ENCODE results near the gene SHISA8. TPM values are rescaled to one million over a fixed set of nuclear protein-coding genes. Genes with fewer than 3 reads are reported as not detected.
A peak's percentile ranks its signal among the peaks of the same experiment; 100 is the strongest.

Gene SHISA8
- polyA plus RNA-seq, 3 donors = not detected

GRCh38 chr22:41913842-41914534, 886 bp downstream of the SHISA8 start:
- Mint-ChIP-seq H3K4me3 (peak overlapping the region in 1 of 2 donors; percentile 51), H3K9me3 (peaks cover 0 to 28% (median 10%) of the 10 kb centered on the region in 7 donors), H3K36me3 (peaks cover 7 to 8% of the 10 kb centered on the region in 2 donors), H3K4me1 (peaks cover 33% of the 10 kb centered on the region), H3K27me3 (ENCODE audit: low read depth in 3 of 3) (peaks cover 58 to 81% (median 72%) of the 10 kb centered on the region in 3 donors), H3K27ac (no peak overlapping the region)
- Histone ChIP-seq H3K27ac (ENCODE audit: low read depth in 1 of 2, low read length in 2 of 2) (no peak overlapping the region), H3K4me2 (replicated peaks; ENCODE audit: extremely low read depth, low read length, poor library complexity, severe bottlenecking) (peak overlapping the region; percentile 57), H4K20me1 (ENCODE audit: insufficient read depth, low read length) (peaks cover 12% of the 10 kb centered on the region), H3K36me3 (replicated peaks in 1 of 2; ENCODE audit: control insufficient read depth in 1 of 2, insufficient read depth in 2 of 2, low read length in 2 of 2) (no peaks in the 10 kb centered on the region), H3K4me1 (ENCODE audit: control insufficient read depth in 1 of 2, insufficient read depth in 2 of 2, low read length in 2 of 2) (peaks cover 30 to 55% of the 10 kb centered on the region in 2 donors), H2AFZ (ENCODE audit: insufficient read depth, low read depth, low read length, poor library complexity, severe bottlenecking) (no peak overlapping the region), H3K4me3 (replicated peaks in 1 of 3; ENCODE audit: low read depth in 2 of 3, low read length in 3 of 3) (no peak overlapping the region), H3K27me3 (ENCODE audit: control insufficient read depth in 2 of 2, insufficient read depth in 2 of 2, low read length in 2 of 2) (peaks cover 48 to 73% of the 10 kb centered on the region in 2 donors), H3K9ac (ENCODE audit: insufficient read depth, low read length, poor library complexity, severe bottlenecking) (no peak overlapping the region), H3K79me2 (ENCODE audit: insufficient read depth, low read length) (no peaks in the 10 kb centered on the region), H3K9me3 (replicated peaks in 1 of 2; ENCODE audit: control insufficient read depth in 1 of 2, insufficient read depth in 1 of 2, low read length in 2 of 2) (peaks cover 0 to 35% of the 10 kb centered on the region in 2 donors)
- intact Hi-C loops (cut with micrococcal nuclease) = no loop called here
- WGBS (ENCODE audit: insufficient coverage) = 6% methylated on average over 74 of the region's 79 CpGs
- TF ChIP-seq CTCF (IDR thresholded peaks at IDR 0.05) = no peak
- no peak for DNase-seq

GRCh38 chr22:41913040-41913719, 1.7 kb downstream of the SHISA8 start:
- no peak for DNase-seq
- TF ChIP-seq CTCF (IDR thresholded peaks at IDR 0.05) = no peak
- Mint-ChIP-seq H3K27ac (no peak overlapping the region), H3K9me3 (peaks cover 0 to 28% (median 13%) of the 10 kb centered on the region in 7 donors), H3K4me1 (peaks cover 33% of the 10 kb centered on the region), H3K36me3 (peaks cover 7 to 9% of the 10 kb centered on the region in 2 donors), H3K27me3 (ENCODE audit: low read depth in 3 of 3) (peaks cover 62 to 89% (median 75%) of the 10 kb centered on the region in 3 donors), H3K4me3 (peak overlapping the region in 1 of 2 donors; percentile 78)
- peaks cover 28 to 55% of the 10 kb centered on the region in 2 donors for H3K4me1 ChIP-seq (ENCODE audit: control insufficient read depth in 1 of 2, insufficient read depth in 2 of 2, low read length in 2 of 2)
- peaks cover 12% of the 10 kb centered on the region for H4K20me1 ChIP-seq (ENCODE audit: insufficient read depth, low read length)
- intact Hi-C loops (cut with micrococcal nuclease) = no loop called here
- no peak overlapping the region for H3K4me3 ChIP-seq (replicated peaks in 1 of 3; ENCODE audit: low read depth in 2 of 3, low read length in 3 of 3)
- H3K36me3 ChIP-seq (replicated peaks in 1 of 2; ENCODE audit: control insufficient read depth in 1 of 2, insufficient read depth in 2 of 2, low read length in 2 of 2) = no peaks in the 10 kb centered on the region
- no peak overlapping the region for H3K27ac ChIP-seq (ENCODE audit: low read depth in 1 of 2, low read length in 2 of 2)
- WGBS (ENCODE audit: insufficient coverage) = 73% methylated on average over 10 of the region's 11 CpGs
- H3K4me2 ChIP-seq (replicated peaks; ENCODE audit: extremely low read depth, low read length, poor library complexity, severe bottlenecking) = no peak overlapping the region
- H3K9ac ChIP-seq (ENCODE audit: insufficient read depth, low read length, poor library complexity, severe bottlenecking) = no peak overlapping the region
- no peak overlapping the region for H2AFZ ChIP-seq (ENCODE audit: insufficient read depth, low read depth, low read length, poor library complexity, severe bottlenecking)
- H3K79me2 ChIP-seq (ENCODE audit: insufficient read depth, low read length) = no peaks in the 10 kb centered on the region
- H3K27me3 ChIP-seq (ENCODE audit: control insufficient read depth in 2 of 2, insufficient read depth in 2 of 2, low read length in 2 of 2) = peaks cover 48 to 75% of the 10 kb centered on the region in 2 donors
- H3K9me3 ChIP-seq (replicated peaks in 1 of 2; ENCODE audit: control insufficient read depth in 1 of 2, insufficient read depth in 1 of 2, low read length in 2 of 2) = peaks cover 0 to 35% of the 10 kb centered on the region in 2 donors

Data from CD14-positive monocyte (primary cell).